ENCODE results near the gene MKRN2. TPM values are rescaled to one million over a fixed set of nuclear protein-coding genes. Genes with fewer than 3 reads are reported as not detected.
A peak's percentile ranks its signal among the peaks of the same experiment; 100 is the strongest.
"Not testable (repeated sequence)": the region's sequence is repeated elsewhere in the genome, so short reads cannot be mapped to it uniquely, and the experiment has no call there.

Gene MKRN2
- total RNA-seq, 2 experiments from 2014 or later, result 32.9 to 34.5 TPM

DNA sequence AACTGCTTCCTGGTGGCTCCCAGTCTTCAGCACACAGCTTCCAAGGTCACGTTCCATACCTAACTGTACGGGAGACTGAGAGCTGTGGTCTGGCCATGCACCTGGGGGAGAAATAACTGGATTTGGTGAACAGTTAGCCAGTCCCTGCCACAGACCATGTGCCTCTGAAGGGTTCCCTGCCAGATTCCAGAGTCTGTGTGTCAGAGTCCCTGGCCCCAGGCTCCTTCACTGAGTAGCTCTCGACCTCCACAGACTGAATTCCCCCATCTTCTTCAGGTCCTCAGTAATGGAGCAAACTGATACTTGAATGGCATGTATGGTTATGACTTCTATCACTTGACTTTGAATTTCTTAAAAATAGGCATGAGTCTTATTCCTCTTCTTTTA lies 29.1 kb upstream of the MKRN2 start:
- Mint-ChIP-seq H3K36me3 (ENCODE audit: low read depth) (peaks cover 40% of the 10 kb centered on the region), H3K27me3 (ENCODE audit: low read depth) (no peaks in the 10 kb centered on the region), H3K27ac (no peak overlapping the region), H3K9me3 (no peaks in the 10 kb centered on the region), H3K4me1 (ENCODE audit: low read depth) (no peaks in the 10 kb centered on the region), H3K4me3 (no peak overlapping the region)
- intact Hi-C loops (cut with micrococcal nuclease), result no loop called here
- no peak for DNase-seq
- CTCF ChIA-PET, result no interaction called here

- Mint-ChIP-seq H3K27ac (no peak overlapping the region), H3K9me3 (no peaks in the 10 kb centered on the region), H3K4me1 (ENCODE audit: low read depth) (no peaks in the 10 kb centered on the region), H3K36me3 (ENCODE audit: low read depth) (peaks cover 30% of the 10 kb centered on the region), H3K4me3 (no peak overlapping the region), H3K27me3 (ENCODE audit: low read depth) (no peaks in the 10 kb centered on the region)
- CTCF ChIA-PET, result interaction anchor here (1.1 kb wide), 1 partner anchor 11 kb away, joined by 3 read pairs; no protein-coding TSS in a partner anchor
- intact Hi-C loops (cut with micrococcal nuclease), result no loop called here
- no peak for DNase-seq
Observed at GRCh38 chr3:12532182-12532581, 24.7 kb upstream of the MKRN2 start.

- CTCF ChIA-PET, result interaction anchor here (1.4 kb wide), 1 partner anchor 21 kb away, joined by 5 read pairs; no protein-coding TSS in a partner anchor
- no peak overlapping the region for H3K27ac Mint-ChIP-seq
- intact Hi-C loops (cut with micrococcal nuclease), result no loop called here
- peaks cover 21% of the 10 kb centered on the region for H3K36me3 Mint-ChIP-seq (ENCODE audit: low read depth)
- no peaks in the 10 kb centered on the region for H3K9me3 Mint-ChIP-seq
- no peaks in the 10 kb centered on the region for H3K4me1 Mint-ChIP-seq (ENCODE audit: low read depth)
- H3K27me3 Mint-ChIP-seq (ENCODE audit: low read depth), result no peaks in the 10 kb centered on the region
- H3K4me3 Mint-ChIP-seq, result no peak overlapping the region
- no peak for DNase-seq
Observed at GRCh38 chr3:12536423-12536822, 20.5 kb upstream of the MKRN2 start.

DNA sequence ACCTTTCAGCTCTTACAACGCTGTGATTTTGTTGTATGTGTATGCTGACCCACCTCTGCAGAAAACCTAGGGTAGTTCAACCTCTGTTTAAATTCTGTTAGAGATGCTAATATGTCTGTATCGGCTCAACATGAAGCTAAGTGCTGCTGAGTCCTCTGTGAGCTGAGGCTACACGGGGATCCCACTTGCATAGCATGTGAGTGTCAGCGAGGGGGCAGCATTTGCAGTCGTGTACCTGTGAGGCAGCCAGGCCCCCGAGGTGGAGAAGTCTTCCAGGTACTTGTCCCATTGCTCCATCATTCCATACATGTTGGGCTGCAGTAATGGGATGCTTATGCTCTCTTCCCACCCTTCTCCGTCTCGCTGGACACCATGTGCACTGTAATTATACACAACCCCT lies 15.3 kb upstream of the MKRN2 start:
- intact Hi-C loops (cut with micrococcal nuclease), result loop anchor here (1.0 kb wide), 1 partner anchor 406 kb away; no protein-coding TSS in a partner anchor
- Mint-ChIP-seq H3K36me3 (ENCODE audit: low read depth) (peaks cover 4% of the 10 kb centered on the region), H3K27me3 (ENCODE audit: low read depth) (no peaks in the 10 kb centered on the region), H3K27ac (no peak overlapping the region), H3K9me3 (no peaks in the 10 kb centered on the region), H3K4me1 (ENCODE audit: low read depth) (peaks cover 2% of the 10 kb centered on the region), H3K4me3 (no peak overlapping the region)
- CTCF ChIA-PET, result no interaction called here
- no peak for DNase-seq

- H3K9me3 Mint-ChIP-seq; H3K36me3 Mint-ChIP-seq (ENCODE audit: low read depth); H3K4me1 Mint-ChIP-seq (ENCODE audit: low read depth); H3K4me3 Mint-ChIP-seq; DNase-seq; H3K27me3 Mint-ChIP-seq (ENCODE audit: low read depth); intact Hi-C loops (cut with micrococcal nuclease); H3K27ac Mint-ChIP-seq: not testable (repeated sequence)
- CTCF ChIA-PET, result interaction anchor here (0.6 to 1.3 kb wide), 3 partner anchors 11 to 121 kb away, joined by 3 to 4 read pairs (median 3); no protein-coding TSS in a partner anchor
Observed at GRCh38 chr3:12543497-12543896, 13.4 kb upstream of the MKRN2 start.

DNA sequence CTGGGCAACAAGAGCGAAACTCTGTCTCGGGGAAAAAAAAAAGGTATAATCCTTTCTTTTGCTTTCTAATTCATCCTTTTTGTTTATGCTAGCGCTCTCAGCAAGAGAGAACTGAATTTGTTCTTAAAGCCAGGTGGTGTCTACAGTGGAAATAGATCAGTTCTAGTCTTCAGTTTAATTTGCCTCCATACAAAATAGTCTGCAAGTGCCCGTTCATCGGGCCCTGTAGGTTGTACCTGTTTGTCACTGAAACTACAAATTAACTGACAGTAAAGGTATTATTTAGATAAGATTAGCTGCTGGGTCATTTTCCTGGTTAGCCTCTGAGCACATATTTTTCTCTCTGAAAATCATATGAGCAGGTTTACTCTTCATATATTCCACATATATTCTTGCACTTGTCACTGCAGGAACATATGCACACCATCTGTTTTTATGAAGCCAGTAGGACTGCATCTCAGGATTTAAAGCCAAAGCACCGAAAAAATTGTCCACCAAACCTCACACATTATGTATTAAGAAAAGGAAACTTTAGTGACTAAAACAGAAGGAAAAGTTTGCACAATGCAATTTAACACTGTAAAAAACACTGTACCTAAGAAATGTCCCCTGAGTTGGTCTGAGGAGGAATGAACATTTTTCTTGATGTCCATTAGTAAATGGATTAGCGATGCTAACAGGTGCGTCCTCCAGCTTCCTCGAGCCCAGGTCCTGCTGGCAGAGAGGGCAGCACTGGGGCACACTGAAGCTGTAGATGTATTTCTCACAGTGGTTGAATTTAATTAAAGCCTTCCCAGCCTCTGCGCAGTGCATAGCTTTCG lies 12.0 kb upstream of the MKRN2 start:
- CTCF ChIA-PET, result interaction anchor here (0.5 kb wide), 1 partner anchor 60 kb away, joined by 6 read pairs; no protein-coding TSS in a partner anchor

GRCh38 chr3:12545473-12545791 lies 11.5 kb upstream of the MKRN2 start, which contains the start of gene MKRN2OS:
Gene MKRN2OS (minus strand): TSS chr3:12545499. CDS start chr3:12545464, 35 bp downstream.
- peaks cover 2% of the 10 kb centered on the region for H3K4me1 Mint-ChIP-seq (ENCODE audit: low read depth)
- CTCF ChIA-PET, result interaction anchor here (0.6 kb wide), 1 partner anchor 381 kb away, joined by 3 read pairs; no protein-coding TSS in a partner anchor
- H3K4me3 Mint-ChIP-seq, result no peak within 1 kb of the TSS
- peaks cover 4% of the 10 kb centered on the region for H3K36me3 Mint-ChIP-seq (ENCODE audit: low read depth)
- no peak for DNase-seq
- no peaks in the 10 kb centered on the region for H3K9me3 Mint-ChIP-seq
- no peak within 1 kb of the TSS for H3K27ac Mint-ChIP-seq
- no peaks in the 10 kb centered on the region for H3K27me3 Mint-ChIP-seq (ENCODE audit: low read depth)
- intact Hi-C loops (cut with micrococcal nuclease), result no loop called here

More for the DNA sequence above, 12.0 kb upstream of the MKRN2 start:
- no peak for DNase-seq
- Mint-ChIP-seq H3K4me1 (ENCODE audit: low read depth) (peaks cover 2% of the 10 kb centered on the region), H3K27ac (no peak overlapping the region), H3K9me3 (no peaks in the 10 kb centered on the region), H3K36me3 (ENCODE audit: low read depth) (peaks cover 4% of the 10 kb centered on the region), H3K27me3 (ENCODE audit: low read depth) (no peaks in the 10 kb centered on the region), H3K4me3 (no peak overlapping the region)
- intact Hi-C loops (cut with micrococcal nuclease), result no loop called here

GRCh38 chr3:12549971-12550760 lies 6.7 kb upstream of the MKRN2 start:
- H3K4me3 Mint-ChIP-seq, result no peak overlapping the region
- H3K36me3 Mint-ChIP-seq (ENCODE audit: low read depth), result no peaks in the 10 kb centered on the region
- no peaks in the 10 kb centered on the region for H3K9me3 Mint-ChIP-seq
- no peak for DNase-seq
- no peak overlapping the region for H3K27ac Mint-ChIP-seq
- intact Hi-C loops (cut with micrococcal nuclease), result loop anchor here (10.0 kb wide), 1 partner anchor 705 kb away; the partner anchor contains the start of gene TAMM41
- CTCF ChIA-PET, result no interaction called here
- H3K4me1 Mint-ChIP-seq (ENCODE audit: low read depth), result peaks cover 3% of the 10 kb centered on the region
- peaks cover 18% of the 10 kb centered on the region for H3K27me3 Mint-ChIP-seq (ENCODE audit: low read depth)

- H3K36me3 Mint-ChIP-seq (ENCODE audit: low read depth), result no peaks in the 10 kb centered on the region
- DNase-seq, result no peak
- peaks cover 19% of the 10 kb centered on the region for H3K4me1 Mint-ChIP-seq (ENCODE audit: low read depth)
- H3K4me3 Mint-ChIP-seq, result peak overlapping the region; percentile 79
- no peaks in the 10 kb centered on the region for H3K9me3 Mint-ChIP-seq
- H3K27me3 Mint-ChIP-seq (ENCODE audit: low read depth), result peaks cover 24% of the 10 kb centered on the region
- CTCF ChIA-PET, result interaction anchor here (0.8 kb wide), 1 partner anchor 98 kb away, joined by 3 read pairs; no protein-coding TSS in a partner anchor
- intact Hi-C loops (cut with micrococcal nuclease), result loop anchor here (10.0 kb wide), 1 partner anchor 709 kb away; the partner anchor contains the start of gene TAMM41
- no peak overlapping the region for H3K27ac Mint-ChIP-seq
Observed at GRCh38 chr3:12553921-12554391, 2.9 kb upstream of the MKRN2 start.

DNA sequence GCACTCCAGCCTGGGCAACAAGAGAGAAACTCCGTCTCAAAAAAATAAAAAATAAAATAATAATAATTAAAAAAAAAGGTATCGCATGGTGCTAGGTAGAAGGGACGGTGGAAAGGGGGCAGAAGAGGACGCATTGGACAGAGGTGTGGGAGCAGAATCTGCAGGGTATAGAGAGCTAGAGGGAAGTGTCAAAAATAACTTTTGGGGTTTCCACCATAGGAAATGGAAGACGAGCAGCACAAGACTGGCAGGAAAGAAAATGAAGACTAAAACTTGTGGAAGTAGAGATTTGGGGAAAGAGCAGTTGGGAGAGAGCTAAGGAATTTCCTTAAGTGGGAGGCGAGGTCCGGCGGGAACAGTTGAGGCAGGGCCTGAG lies 585 bp upstream of the MKRN2 start:
- Mint-ChIP-seq H3K36me3 (ENCODE audit: low read depth) (no peaks in the 10 kb centered on the region), H3K9me3 (no peaks in the 10 kb centered on the region), H3K4me1 (ENCODE audit: low read depth) (peaks cover 42% of the 10 kb centered on the region), H3K4me3 (peak overlapping the region; percentile 78), H3K27ac (peak overlapping the region; percentile 74), H3K27me3 (ENCODE audit: low read depth) (peaks cover 24% of the 10 kb centered on the region)
- no peak for DNase-seq
- intact Hi-C loops (cut with micrococcal nuclease), result loop anchor here (10.0 kb wide), 1 partner anchor 712 kb away; the partner anchor contains the start of gene TAMM41
- CTCF ChIA-PET, result interaction anchor here (1.0 kb wide), 1 partner anchor 164 kb away, joined by 3 read pairs; no protein-coding TSS in a partner anchor

DNA sequence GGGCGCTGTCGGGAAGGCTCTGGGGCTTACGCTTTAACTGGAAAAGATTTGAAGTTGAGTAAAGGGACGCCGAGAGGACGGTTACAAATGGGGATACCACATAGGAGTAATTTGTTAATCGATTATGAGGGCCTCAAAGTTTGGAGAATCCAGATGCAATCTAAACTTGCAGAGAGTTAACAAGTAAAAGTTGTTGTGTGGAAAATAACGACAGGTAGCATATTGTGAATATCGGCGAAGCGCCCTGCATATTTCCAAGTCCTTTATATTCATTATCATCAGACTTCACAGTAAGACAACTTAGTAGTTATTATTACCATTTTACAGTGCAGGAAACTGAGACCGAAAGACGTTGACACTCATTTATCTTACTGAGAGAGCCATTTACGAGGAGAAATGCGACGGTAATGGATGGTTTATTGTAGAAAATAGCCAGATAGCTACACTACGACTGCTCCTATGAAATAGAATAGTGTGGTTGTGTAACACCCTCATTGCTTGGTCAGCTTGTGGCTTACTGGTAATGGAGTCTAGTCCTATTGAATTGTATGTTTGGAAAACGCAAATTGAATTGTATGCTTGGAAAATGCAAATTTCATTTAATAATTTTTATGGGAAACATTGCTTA lies 700 bp downstream of the MKRN2 start:
- CTCF ChIA-PET, result interaction anchor here (1.2 kb wide), 1 partner anchor 163 kb away, joined by 4 read pairs; no protein-coding TSS in a partner anchor
- Mint-ChIP-seq H3K27me3 (ENCODE audit: low read depth) (peaks cover 24% of the 10 kb centered on the region), H3K4me1 (ENCODE audit: low read depth) (peaks cover 55% of the 10 kb centered on the region), H3K36me3 (ENCODE audit: low read depth) (no peaks in the 10 kb centered on the region), H3K27ac (peak overlapping the region; percentile 88), H3K9me3 (no peaks in the 10 kb centered on the region), H3K4me3 (peak overlapping the region; percentile 78)
- intact Hi-C loops (cut with micrococcal nuclease), result loop anchor here (1.0 to 10.0 kb wide), 4 partner anchors 73 to 713 kb away; partner anchors contain the start of genes RAF1, RPL32, TAMM41 and TSEN2
- no peak for DNase-seq

Measured in activated naive CD4-positive, alpha-beta T cell treated with anti-CD3 and anti-CD28 coated beads for 36 hours (primary cell).